B cell (primary cell): ENCODE results near the gene RBM28.

Experiments used
- EZH2 ChIP-seq: IDR thresholded peaks from 2 replicates; pipeline ENCODE4 v1.6.1; 2012; ENCODE audit warnings: borderline replicate concordance, low read depth, mild to moderate bottlenecking, moderate library complexity, low read length; ENCODE audit not compliant: insufficient read depth, poor library complexity, severe bottlenecking
- TF ChIP-seq, protein P1 (sequence below): fragments of 200-600 bp; IDR thresholded peaks from one replicate; pipeline ENCODE4 v1.8.0; 2022; ENCODE audit warnings: antibody characterized with exemption, mild to moderate bottlenecking

DNA sequence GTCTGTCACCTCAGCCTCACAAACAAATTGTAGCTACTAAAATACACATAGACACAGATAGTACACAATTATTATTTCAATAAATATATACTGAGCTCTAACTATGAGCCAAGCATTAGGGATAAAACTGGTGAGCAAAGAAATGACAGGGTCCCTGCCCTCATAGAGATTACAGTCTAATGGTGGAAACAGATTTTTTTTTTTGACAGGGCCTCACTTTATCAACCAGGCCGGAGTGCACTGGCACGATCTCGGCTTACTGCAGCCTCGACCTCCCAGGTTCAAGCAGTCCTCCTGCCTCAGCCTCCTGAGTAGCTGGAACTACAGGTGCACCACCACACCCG is 695 bp upstream of the RBM28 start:
- TF ChIP-seq, protein P1, sequence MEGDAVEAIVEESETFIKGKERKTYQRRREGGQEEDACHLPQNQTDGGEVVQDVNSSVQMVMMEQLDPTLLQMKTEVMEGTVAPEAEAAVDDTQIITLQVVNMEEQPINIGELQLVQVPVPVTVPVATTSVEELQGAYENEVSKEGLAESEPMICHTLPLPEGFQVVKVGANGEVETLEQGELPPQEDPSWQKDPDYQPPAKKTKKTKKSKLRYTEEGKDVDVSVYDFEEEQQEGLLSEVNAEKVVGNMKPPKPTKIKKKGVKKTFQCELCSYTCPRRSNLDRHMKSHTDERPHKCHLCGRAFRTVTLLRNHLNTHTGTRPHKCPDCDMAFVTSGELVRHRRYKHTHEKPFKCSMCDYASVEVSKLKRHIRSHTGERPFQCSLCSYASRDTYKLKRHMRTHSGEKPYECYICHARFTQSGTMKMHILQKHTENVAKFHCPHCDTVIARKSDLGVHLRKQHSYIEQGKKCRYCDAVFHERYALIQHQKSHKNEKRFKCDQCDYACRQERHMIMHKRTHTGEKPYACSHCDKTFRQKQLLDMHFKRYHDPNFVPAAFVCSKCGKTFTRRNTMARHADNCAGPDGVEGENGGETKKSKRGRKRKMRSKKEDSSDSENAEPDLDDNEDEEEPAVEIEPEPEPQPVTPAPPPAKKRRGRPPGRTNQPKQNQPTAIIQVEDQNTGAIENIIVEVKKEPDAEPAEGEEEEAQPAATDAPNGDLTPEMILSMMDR, result no peak
- no peak for TF ChIP-seq EZH2
